GM12865 (cell line): ENCODE results near the gene NOX5.

ENCODE experiments used
- DNase-seq: peaks from one replicate; pipeline ENCODE4 v3.0.0; 2010; ENCODE audit warnings: low read depth
- H3K4me3 ChIP-seq: 2 replicates; pipeline ENCODE4 v1.5.1; 2011; ENCODE audit warnings: mild to moderate bottlenecking, low read depth, low read length, control low read depth
- TF ChIP-seq, protein P1 (sequence below): IDR thresholded peaks from 2 replicates; pipeline ENCODE4 v1.5.1; 2011; ENCODE audit warnings: low read length, control low read depth, low read depth, inconsistent platforms; ENCODE audit not compliant: insufficient read depth; ENCODE audit errors: missing control alignments

Gene NOX5

GRCh38 chr15:68986322-68986721 lies 28.2 kb upstream of the NOX5 start:
- TF ChIP-seq, protein P1, sequence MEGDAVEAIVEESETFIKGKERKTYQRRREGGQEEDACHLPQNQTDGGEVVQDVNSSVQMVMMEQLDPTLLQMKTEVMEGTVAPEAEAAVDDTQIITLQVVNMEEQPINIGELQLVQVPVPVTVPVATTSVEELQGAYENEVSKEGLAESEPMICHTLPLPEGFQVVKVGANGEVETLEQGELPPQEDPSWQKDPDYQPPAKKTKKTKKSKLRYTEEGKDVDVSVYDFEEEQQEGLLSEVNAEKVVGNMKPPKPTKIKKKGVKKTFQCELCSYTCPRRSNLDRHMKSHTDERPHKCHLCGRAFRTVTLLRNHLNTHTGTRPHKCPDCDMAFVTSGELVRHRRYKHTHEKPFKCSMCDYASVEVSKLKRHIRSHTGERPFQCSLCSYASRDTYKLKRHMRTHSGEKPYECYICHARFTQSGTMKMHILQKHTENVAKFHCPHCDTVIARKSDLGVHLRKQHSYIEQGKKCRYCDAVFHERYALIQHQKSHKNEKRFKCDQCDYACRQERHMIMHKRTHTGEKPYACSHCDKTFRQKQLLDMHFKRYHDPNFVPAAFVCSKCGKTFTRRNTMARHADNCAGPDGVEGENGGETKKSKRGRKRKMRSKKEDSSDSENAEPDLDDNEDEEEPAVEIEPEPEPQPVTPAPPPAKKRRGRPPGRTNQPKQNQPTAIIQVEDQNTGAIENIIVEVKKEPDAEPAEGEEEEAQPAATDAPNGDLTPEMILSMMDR, result no peak
- no peak overlapping the region for H3K4me3 ChIP-seq
- no peak for DNase-seq

DNA sequence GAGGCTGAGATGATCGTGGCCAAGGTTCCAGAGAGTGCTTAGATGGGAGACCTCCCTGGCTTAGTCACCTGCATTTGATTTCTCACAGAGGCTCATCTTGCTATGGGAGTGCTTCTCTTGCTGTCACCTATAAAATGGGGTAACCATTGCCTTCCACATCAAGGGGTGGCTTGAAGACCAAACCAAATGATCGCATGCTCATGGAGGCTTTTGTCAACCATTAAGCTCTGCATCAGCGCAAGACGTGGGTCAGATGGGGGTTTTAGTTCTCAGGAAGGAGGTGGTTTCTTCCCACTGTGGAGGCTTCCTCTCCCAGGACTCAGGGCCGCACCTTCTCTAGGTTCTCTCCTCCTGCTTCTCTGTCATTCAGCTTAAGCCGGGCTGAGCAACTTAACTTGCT lies 27.4 kb upstream of the NOX5 start:
- TF ChIP-seq, protein P1, result no peak
- no peak overlapping the region for H3K4me3 ChIP-seq
- no peak for DNase-seq

DNA sequence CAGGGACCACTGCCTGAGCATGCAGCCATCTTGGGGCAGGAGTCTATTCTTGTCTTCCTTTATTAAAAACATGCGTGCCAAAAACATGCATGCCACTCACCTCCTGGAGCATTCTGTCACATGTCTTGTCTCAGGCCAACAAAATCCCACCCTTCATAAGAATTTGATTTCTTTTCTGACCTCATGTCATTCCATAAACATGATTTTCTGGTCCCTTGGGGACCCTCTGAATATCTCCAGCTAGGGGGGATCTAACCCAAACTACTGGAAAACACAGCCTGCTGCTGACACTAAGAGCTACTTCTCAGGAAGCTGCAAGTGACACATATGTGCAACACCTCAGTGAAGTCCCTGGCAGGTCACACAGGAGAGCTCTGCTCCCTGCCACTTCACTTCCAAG lies 26.8 kb upstream of the NOX5 start:
- TF ChIP-seq, protein P1, result no peak
- DNase-seq, result no peak
- no peak overlapping the region for H3K4me3 ChIP-seq

GRCh38 chr15:68989541-68990230 lies 24.8 kb upstream of the NOX5 start:
- no peak overlapping the region for H3K4me3 ChIP-seq
- TF ChIP-seq, protein P1, result no peak
- no peak for DNase-seq

- no peak overlapping the region for H3K4me3 ChIP-seq
- DNase-seq, result no peak
- TF ChIP-seq, protein P1, result no peak
Measured at GRCh38 chr15:68990231-68990991, 24.1 kb upstream of the NOX5 start.

- DNase-seq, result no peak
- H3K4me3 ChIP-seq, result no peak overlapping the region
- TF ChIP-seq, protein P1, result no peak
Measured at GRCh38 chr15:68990992-68991500, 23.4 kb upstream of the NOX5 start.
